Measurements from ENCODE around the gene PDE1A. TPM values are rescaled to one million over a fixed set of nuclear protein-coding genes. Genes with fewer than 3 reads are reported as not detected.

PDE1A gene
- total RNA-seq (2014; rRNA removed) (not detected in 2 replicates), Bru-seq, nascent RNA (percentile 11 among the genes with signal in this experiment), BruChase-seq, experiment 1, labeled RNA remaining after a 6-hour chase (percentile 6 among the genes with signal in this experiment), BruChase-seq, experiment 2, labeled RNA remaining after a 2-hour chase (percentile 13 among the genes with signal in this experiment)
- long read RNA-seq = 0 reads

- Histone ChIP-seq H3K4me1 (ENCODE audit: insufficient read depth, low read length) (no peaks in the 10 kb centered on the region), H3K27me3 (ENCODE audit: low read length) (peaks cover 17% of the 10 kb centered on the region), H3K9ac (ENCODE audit: low read length) (no peak within 1 kb of the TSS), H3K9me3 (ENCODE audit: low read length) (no peaks in the 10 kb centered on the region), H3K79me2 (ENCODE audit: low read length) (no peaks in the 10 kb centered on the region), H3K9me2 (replicated peaks; ENCODE audit: low read length) (no peaks in the 10 kb centered on the region), H3K27ac (ENCODE audit: low read length) (no peak within 1 kb of the TSS), H2AFZ (ENCODE audit: low read length) (no peak within 1 kb of the TSS), H3F3A (ENCODE audit: low read length, unreplicated experiment) (no peaks in the 10 kb centered on the region), H3K4me2 (ENCODE audit: low read length) (no peak within 1 kb of the TSS), H4K20me1 (ENCODE audit: low read length) (no peaks in the 10 kb centered on the region), H3K36me3 (ENCODE audit: low read depth, low read length) (no peaks in the 10 kb centered on the region), H3K4me3 (ENCODE audit: low read length) (no peak within 1 kb of the TSS)
- ATAC-seq (no peak), DNase-seq (no peak)
- intact Hi-C loops (cut with micrococcal nuclease) = no loop called here
- BruUV-seq (replicated peaks) = no TSS peak
- POLR2A ChIA-PET (ENCODE audit: unreplicated experiment) = no interaction called here
- CTCF ChIA-PET = no interaction called here
- TF ChIP-seq, protein P1, sequence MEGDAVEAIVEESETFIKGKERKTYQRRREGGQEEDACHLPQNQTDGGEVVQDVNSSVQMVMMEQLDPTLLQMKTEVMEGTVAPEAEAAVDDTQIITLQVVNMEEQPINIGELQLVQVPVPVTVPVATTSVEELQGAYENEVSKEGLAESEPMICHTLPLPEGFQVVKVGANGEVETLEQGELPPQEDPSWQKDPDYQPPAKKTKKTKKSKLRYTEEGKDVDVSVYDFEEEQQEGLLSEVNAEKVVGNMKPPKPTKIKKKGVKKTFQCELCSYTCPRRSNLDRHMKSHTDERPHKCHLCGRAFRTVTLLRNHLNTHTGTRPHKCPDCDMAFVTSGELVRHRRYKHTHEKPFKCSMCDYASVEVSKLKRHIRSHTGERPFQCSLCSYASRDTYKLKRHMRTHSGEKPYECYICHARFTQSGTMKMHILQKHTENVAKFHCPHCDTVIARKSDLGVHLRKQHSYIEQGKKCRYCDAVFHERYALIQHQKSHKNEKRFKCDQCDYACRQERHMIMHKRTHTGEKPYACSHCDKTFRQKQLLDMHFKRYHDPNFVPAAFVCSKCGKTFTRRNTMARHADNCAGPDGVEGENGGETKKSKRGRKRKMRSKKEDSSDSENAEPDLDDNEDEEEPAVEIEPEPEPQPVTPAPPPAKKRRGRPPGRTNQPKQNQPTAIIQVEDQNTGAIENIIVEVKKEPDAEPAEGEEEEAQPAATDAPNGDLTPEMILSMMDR (conservative IDR thresholded peaks at IDR 0.05; ENCODE audit: low read depth, low read length) = no peak
- TF ChIP-seq EZH2phosphoT487 (IDR thresholded peaks at IDR 0.05; ENCODE audit: borderline replicate concordance, low read length) (no peak), EZH2 (IDR thresholded peaks at IDR 0.05; ENCODE audit: low read length, unreplicated experiment) (no peak)
Measured at GRCh38 chr2:182426918-182427240, at the start of gene PDE1A. Gene PDE1A, minus strand, starts transcription at chr2:182427036.

DNA sequence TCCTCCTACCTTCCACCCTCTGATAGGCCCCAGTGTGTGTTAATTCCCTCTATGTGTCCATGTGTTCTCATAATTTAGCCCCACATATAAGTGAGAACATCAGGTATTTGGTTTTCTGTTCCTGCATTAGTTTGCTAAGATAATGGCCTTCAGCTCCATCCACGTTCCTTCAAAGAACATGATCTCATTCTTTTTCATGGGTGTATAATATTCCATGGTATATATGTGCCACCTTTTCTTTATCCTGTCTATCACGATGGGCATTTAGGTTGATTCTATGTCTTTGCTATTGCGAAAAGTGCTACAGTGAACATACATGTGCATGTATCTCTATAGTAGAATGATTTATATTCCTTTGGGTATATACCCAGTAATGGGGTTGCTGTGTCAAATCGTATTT lies 46.8 kb upstream of the PDE1A start:
- Histone ChIP-seq H3K79me2 (ENCODE audit: low read length) (no peaks in the 10 kb centered on the region), H3K27me3 (ENCODE audit: low read length) (no peaks in the 10 kb centered on the region), H3K4me2 (ENCODE audit: low read length) (no peak overlapping the region), H3K4me1 (ENCODE audit: insufficient read depth, low read length) (no peaks in the 10 kb centered on the region), H3F3A (ENCODE audit: low read length, unreplicated experiment) (no peaks in the 10 kb centered on the region), H3K9ac (ENCODE audit: low read length) (no peak overlapping the region), H4K20me1 (ENCODE audit: low read length) (no peaks in the 10 kb centered on the region), H3K4me3 (ENCODE audit: low read length) (no peak overlapping the region), H3K9me3 (ENCODE audit: low read length) (no peaks in the 10 kb centered on the region), H2AFZ (ENCODE audit: low read length) (no peak overlapping the region), H3K27ac (ENCODE audit: low read length) (no peak overlapping the region), H3K9me2 (replicated peaks; ENCODE audit: low read length) (no peaks in the 10 kb centered on the region), H3K36me3 (ENCODE audit: low read depth, low read length) (no peaks in the 10 kb centered on the region)
- ChIA-PET POLR2A (ENCODE audit: unreplicated experiment) (no interaction called here), CTCF (no interaction called here)
- intact Hi-C loops (cut with micrococcal nuclease) = no loop called here
- DNase-seq (no peak), ATAC-seq (no peak)
- no peak for TF ChIP-seq EZH2phosphoT487 (IDR thresholded peaks at IDR 0.05; ENCODE audit: borderline replicate concordance, low read length)
- TF ChIP-seq, protein P1 (conservative IDR thresholded peaks at IDR 0.05; ENCODE audit: low read depth, low read length) = no peak
- no peak for TF ChIP-seq EZH2 (IDR thresholded peaks at IDR 0.05; ENCODE audit: low read length, unreplicated experiment)
- BruUV-seq (replicated peaks) = no TSS peak

DNA sequence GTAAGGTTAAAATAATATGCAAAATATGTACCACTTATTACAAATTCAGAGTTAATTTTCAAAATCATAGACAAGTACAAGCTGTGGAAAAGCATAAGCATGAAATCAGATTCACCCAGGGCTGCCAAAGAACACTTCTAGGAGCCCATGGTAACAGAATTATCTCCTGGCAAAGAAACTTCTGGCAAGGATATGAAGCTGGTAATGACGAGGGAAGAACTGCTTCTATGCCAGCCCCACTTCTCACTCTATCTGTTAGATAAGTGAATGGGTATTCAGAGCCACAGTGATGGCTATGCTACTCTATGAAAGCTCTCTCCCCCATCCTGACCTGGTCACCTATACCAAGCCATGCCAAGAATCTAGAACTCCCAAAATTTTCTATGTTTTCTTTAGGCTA lies 36.9 kb upstream of the PDE1A start:
- no peak overlapping the region for H3K4me2 ChIP-seq (ENCODE audit: low read length)
- DNase-seq (no peak), ATAC-seq (no peak)
- no peak overlapping the region for H3K4me3 ChIP-seq (ENCODE audit: low read length)
- H4K20me1 ChIP-seq (ENCODE audit: low read length) = no peaks in the 10 kb centered on the region
- ChIA-PET CTCF (no interaction called here), POLR2A (ENCODE audit: unreplicated experiment) (interaction anchor here (0.7 kb wide), 1 partner anchor 159 kb away, joined by 4 read pairs; no protein-coding TSS in a partner anchor)
- BruUV-seq (replicated peaks) = no TSS peak
- H3K9ac ChIP-seq (ENCODE audit: low read length) = no peak overlapping the region
- H3K27me3 ChIP-seq (ENCODE audit: low read length) = no peaks in the 10 kb centered on the region; the same call in 1 of the 2 replicates
- H3K79me2 ChIP-seq (ENCODE audit: low read length) = no peaks in the 10 kb centered on the region
- no peaks in the 10 kb centered on the region for H3K4me1 ChIP-seq (ENCODE audit: insufficient read depth, low read length)
- no peaks in the 10 kb centered on the region for H3K36me3 ChIP-seq (ENCODE audit: low read depth, low read length)
- no peaks in the 10 kb centered on the region for H3K9me2 ChIP-seq (replicated peaks; ENCODE audit: low read length)
- no peak overlapping the region for H3K27ac ChIP-seq (ENCODE audit: low read length)
- intact Hi-C loops (cut with micrococcal nuclease) = no loop called here
- TF ChIP-seq, protein P1 (conservative IDR thresholded peaks at IDR 0.05; ENCODE audit: low read depth, low read length) = no peak
- TF ChIP-seq EZH2phosphoT487 (IDR thresholded peaks at IDR 0.05; ENCODE audit: borderline replicate concordance, low read length) = no peak
- TF ChIP-seq EZH2 (IDR thresholded peaks at IDR 0.05; ENCODE audit: low read length, unreplicated experiment) = no peak
- no peaks in the 10 kb centered on the region for H3F3A ChIP-seq (ENCODE audit: low read length, unreplicated experiment)
- no peaks in the 10 kb centered on the region for H3K9me3 ChIP-seq (ENCODE audit: low read length)
- H2AFZ ChIP-seq (ENCODE audit: low read length) = no peak overlapping the region

Data from PC-3 (cell line).